Measurements from ENCODE around the gene APBB1IP. TPM values are rescaled to one million over a fixed set of nuclear protein-coding genes. Genes with fewer than 3 reads are reported as not detected.

The APBB1IP gene
- total RNA-seq, 2 donors from 2014 or later = 73.9 to 77.1 TPM

DNA sequence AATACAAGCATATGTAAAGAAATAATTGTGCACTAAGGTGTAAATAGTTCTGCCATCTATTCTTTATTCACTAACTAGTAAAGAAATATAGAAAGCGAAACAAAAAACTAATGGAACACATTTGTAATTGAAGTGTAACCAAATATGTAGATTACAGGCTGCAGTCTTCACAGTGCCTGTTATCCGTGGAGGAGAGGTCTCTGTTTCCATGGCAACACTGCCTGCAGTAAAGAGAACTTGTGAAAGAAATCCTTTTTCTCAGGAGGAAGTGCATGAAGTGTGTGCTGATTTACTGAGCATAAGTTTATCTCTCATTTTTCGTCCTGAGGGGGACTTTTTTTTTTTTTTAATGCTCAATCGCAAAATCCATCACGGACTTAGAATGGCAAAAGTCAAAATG, 102.5 kb downstream of the APBB1IP start:
- Mint-ChIP-seq H3K36me3 (ENCODE audit: low read depth) (peaks cover 8% of the 10 kb centered on the region), H3K27me3 (no peaks in the 10 kb centered on the region), H3K4me3 (no peak overlapping the region), H3K4me1 (peaks cover 10% of the 10 kb centered on the region), H3K27ac (peak overlapping the region; percentile 68)
- no peak for DNase-seq
- no peak for ATAC-seq
- no peaks in the 10 kb centered on the region for H3K9me3 ChIP-seq (ENCODE audit: control insufficient read depth, low read length, poor library complexity, severe bottlenecking)

- Mint-ChIP-seq H3K36me3 (ENCODE audit: low read depth) (peaks cover 6% of the 10 kb centered on the region), H3K27ac (peak overlapping the region; percentile 77), H3K27me3 (no peaks in the 10 kb centered on the region), H3K4me3 (no peak overlapping the region), H3K4me1 (peaks cover 11% of the 10 kb centered on the region)
- no peak for DNase-seq
- peaks cover 5% of the 10 kb centered on the region for H3K9me3 ChIP-seq (ENCODE audit: control insufficient read depth, low read length, poor library complexity, severe bottlenecking)
- no peak for ATAC-seq
Observed at GRCh38 chr10:26543567-26544306, 105.6 kb downstream of the APBB1IP start.

- Mint-ChIP-seq H3K36me3 (ENCODE audit: low read depth) (peaks cover 5% of the 10 kb centered on the region), H3K4me1 (peaks cover 11% of the 10 kb centered on the region), H3K27me3 (no peaks in the 10 kb centered on the region), H3K4me3 (no peak overlapping the region), H3K27ac (no peak overlapping the region)
- DNase-seq (no peak), ATAC-seq (no peak)
- H3K9me3 ChIP-seq (ENCODE audit: control insufficient read depth, low read length, poor library complexity, severe bottlenecking) = peaks cover 10% of the 10 kb centered on the region
Observed at GRCh38 chr10:26544932-26545331, 106.8 kb downstream of the APBB1IP start.

DNA sequence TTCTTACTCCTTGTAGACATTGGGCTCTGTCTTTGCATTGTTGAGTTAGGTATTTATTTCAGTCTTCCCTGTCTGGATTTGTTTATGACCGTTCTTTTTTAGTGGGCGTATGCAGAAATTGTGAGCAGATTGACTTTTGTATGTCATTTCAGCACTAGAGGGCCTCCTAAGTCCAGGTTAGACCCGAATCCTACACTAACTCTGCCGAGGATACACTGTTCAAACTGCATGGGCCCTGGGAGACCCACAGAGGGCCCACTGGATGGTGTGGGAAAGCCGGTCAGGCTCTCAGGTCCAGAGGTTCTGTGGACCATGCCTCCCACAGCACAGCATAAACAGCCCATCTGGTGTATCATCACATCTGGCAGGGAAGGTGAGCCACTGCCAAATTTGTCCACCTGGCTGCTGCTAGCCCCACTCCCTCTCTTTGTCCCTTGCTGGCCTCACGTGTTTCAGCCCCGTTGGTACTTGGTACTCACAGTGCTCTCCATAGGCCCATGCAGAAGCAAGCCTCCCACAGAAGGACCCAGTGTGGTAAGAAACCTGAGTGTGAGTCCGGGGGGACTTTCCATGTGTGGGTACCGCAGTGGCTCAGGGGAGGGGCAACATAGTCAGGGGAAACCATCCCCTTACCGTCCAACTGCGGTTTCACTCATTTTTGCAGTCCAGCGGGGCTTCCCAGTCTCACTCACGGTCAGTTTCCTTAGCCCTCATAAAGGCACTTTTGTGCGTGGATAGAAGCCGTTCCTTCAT, 112.8 kb downstream of the APBB1IP start:
- Mint-ChIP-seq H3K4me3 (no peak overlapping the region), H3K4me1 (peaks cover 17% of the 10 kb centered on the region), H3K27me3 (no peaks in the 10 kb centered on the region), H3K36me3 (ENCODE audit: low read depth) (peaks cover 20% of the 10 kb centered on the region), H3K27ac (peak overlapping the region; percentile 27)
- peaks cover 10% of the 10 kb centered on the region for H3K9me3 ChIP-seq (ENCODE audit: control insufficient read depth, low read length, poor library complexity, severe bottlenecking)
- no peak for ATAC-seq
- DNase-seq = no peak

- ATAC-seq = no peak
- no peak overlapping the region for H3K4me3 Mint-ChIP-seq
- H3K36me3 Mint-ChIP-seq (ENCODE audit: low read depth) = peaks cover 18% of the 10 kb centered on the region
- H3K27me3 Mint-ChIP-seq = no peaks in the 10 kb centered on the region
- peaks cover 2% of the 10 kb centered on the region for H3K9me3 ChIP-seq (ENCODE audit: control insufficient read depth, low read length, poor library complexity, severe bottlenecking)
- peaks cover 17% of the 10 kb centered on the region for H3K4me1 Mint-ChIP-seq
- peak overlapping the region; percentile 91 for H3K27ac Mint-ChIP-seq
- DNase-seq = no peak
Observed at GRCh38 chr10:26554246-26554645, 116.1 kb downstream of the APBB1IP start.

GRCh38 chr10:26555719-26556368, 117.7 kb downstream of the APBB1IP start:
- Mint-ChIP-seq H3K4me3 (peak overlapping the region; percentile 39), H3K4me1 (peaks cover 17% of the 10 kb centered on the region), H3K36me3 (ENCODE audit: low read depth) (peaks cover 14% of the 10 kb centered on the region), H3K27ac (peak overlapping the region; percentile 91), H3K27me3 (no peaks in the 10 kb centered on the region)
- no peak for ATAC-seq
- no peak for DNase-seq
- no peaks in the 10 kb centered on the region for H3K9me3 ChIP-seq (ENCODE audit: control insufficient read depth, low read length, poor library complexity, severe bottlenecking)

- Mint-ChIP-seq H3K4me1 (peaks cover 19% of the 10 kb centered on the region), H3K4me3 (no peak overlapping the region), H3K27me3 (no peaks in the 10 kb centered on the region), H3K27ac (peak overlapping the region; percentile 67), H3K36me3 (ENCODE audit: low read depth) (peaks cover 13% of the 10 kb centered on the region)
- DNase-seq (no peak), ATAC-seq (no peak)
- no peaks in the 10 kb centered on the region for H3K9me3 ChIP-seq (ENCODE audit: control insufficient read depth, low read length, poor library complexity, severe bottlenecking)
Observed at GRCh38 chr10:26556748-26557640, 118.9 kb downstream of the APBB1IP start.

- no peak for DNase-seq
- no peak for ATAC-seq
- H3K4me3 Mint-ChIP-seq = no peak overlapping the region
- no peaks in the 10 kb centered on the region for H3K9me3 ChIP-seq (ENCODE audit: control insufficient read depth, low read length, poor library complexity, severe bottlenecking)
- peaks cover 16% of the 10 kb centered on the region for H3K36me3 Mint-ChIP-seq (ENCODE audit: low read depth)
- H3K27ac Mint-ChIP-seq = peak overlapping the region; percentile 67
- H3K27me3 Mint-ChIP-seq = no peaks in the 10 kb centered on the region
- H3K4me1 Mint-ChIP-seq = peaks cover 20% of the 10 kb centered on the region
Observed at GRCh38 chr10:26557641-26558014, 119.5 kb downstream of the APBB1IP start.

GRCh38 chr10:26566525-26567350, 128.6 kb downstream of the APBB1IP start:
- DNase-seq = no peak
- H3K36me3 Mint-ChIP-seq (ENCODE audit: low read depth) = peaks cover 15% of the 10 kb centered on the region
- H3K4me3 Mint-ChIP-seq = no peak overlapping the region
- ATAC-seq = no peak
- H3K4me1 Mint-ChIP-seq = peaks cover 2% of the 10 kb centered on the region
- H3K27me3 Mint-ChIP-seq = no peaks in the 10 kb centered on the region
- no peaks in the 10 kb centered on the region for H3K9me3 ChIP-seq (ENCODE audit: control insufficient read depth, low read length, poor library complexity, severe bottlenecking)
- no peak overlapping the region for H3K27ac Mint-ChIP-seq

DNA sequence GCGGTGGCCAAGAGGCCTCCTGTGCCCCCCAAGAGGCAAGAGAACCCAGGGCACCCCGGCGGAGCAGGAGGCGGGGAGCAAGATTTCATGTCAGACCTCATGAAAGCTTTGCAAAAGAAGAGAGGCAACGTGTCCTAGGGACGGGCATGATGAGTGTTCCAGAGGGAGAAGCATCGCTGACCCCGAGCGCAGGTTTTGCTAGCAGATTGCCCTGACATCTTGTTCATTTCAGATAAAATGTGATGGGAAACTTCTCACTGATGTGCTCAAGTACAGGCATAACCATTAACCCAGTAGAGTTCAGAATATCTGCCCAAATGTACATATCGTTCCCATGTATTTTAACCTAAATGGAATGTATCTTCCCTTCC, 129.2 kb downstream of the APBB1IP start:
- H3K9me3 ChIP-seq (ENCODE audit: control insufficient read depth, low read length, poor library complexity, severe bottlenecking) = no peaks in the 10 kb centered on the region
- ATAC-seq = no peak
- Mint-ChIP-seq H3K27ac (no peak overlapping the region), H3K27me3 (no peaks in the 10 kb centered on the region), H3K4me1 (no peaks in the 10 kb centered on the region), H3K36me3 (ENCODE audit: low read depth) (peaks cover 11% of the 10 kb centered on the region), H3K4me3 (no peak overlapping the region)
- DNase-seq = no peak

DNA sequence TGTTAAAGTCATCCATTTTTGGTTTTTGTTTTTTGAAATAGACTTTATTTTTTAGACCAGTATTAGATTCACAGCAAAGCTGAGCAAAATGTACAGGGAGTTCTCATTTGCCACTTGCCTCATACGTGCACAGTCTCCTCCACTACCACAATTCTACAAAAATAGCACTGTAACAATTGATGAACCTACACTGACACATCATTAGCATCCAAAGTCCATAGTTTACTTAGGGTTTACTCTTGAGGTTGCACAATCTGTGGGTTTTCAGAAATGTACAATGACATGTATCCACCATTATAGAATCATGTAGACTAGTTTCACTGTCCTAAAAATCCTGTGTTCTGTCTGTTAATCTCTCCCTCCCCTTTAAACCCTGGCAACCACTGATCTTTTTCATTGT, 133.5 kb downstream of the APBB1IP start:
- Mint-ChIP-seq H3K36me3 (ENCODE audit: low read depth) (peaks cover 11% of the 10 kb centered on the region), H3K27ac (no peak overlapping the region), H3K4me3 (no peak overlapping the region), H3K27me3 (no peaks in the 10 kb centered on the region), H3K4me1 (no peaks in the 10 kb centered on the region)
- DNase-seq (no peak), ATAC-seq (no peak)
- no peaks in the 10 kb centered on the region for H3K9me3 ChIP-seq (ENCODE audit: control insufficient read depth, low read length, poor library complexity, severe bottlenecking)

DNA sequence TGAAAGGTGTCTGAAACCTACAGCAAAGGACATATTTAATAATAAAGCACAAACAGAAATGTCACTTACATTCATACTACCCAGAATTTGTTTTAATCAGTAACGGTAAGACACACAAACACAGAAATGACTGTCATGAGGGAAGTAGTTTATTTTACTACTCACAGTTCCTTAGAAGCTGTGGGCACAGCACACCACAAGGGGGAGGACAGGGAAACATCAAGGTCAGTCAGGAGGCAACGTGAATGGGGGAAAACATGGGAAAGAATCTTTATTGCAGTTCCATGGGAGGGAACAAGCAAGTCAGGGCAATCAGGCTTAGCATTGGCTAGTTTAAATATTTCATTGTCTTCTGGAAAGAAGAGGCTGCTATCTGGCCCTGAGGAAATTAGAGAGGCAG, 135.5 kb downstream of the APBB1IP start:
- Mint-ChIP-seq H3K4me3 (no peak overlapping the region), H3K36me3 (ENCODE audit: low read depth) (peaks cover 11% of the 10 kb centered on the region), H3K27ac (no peak overlapping the region), H3K27me3 (no peaks in the 10 kb centered on the region), H3K4me1 (no peaks in the 10 kb centered on the region)
- DNase-seq = no peak
- H3K9me3 ChIP-seq (ENCODE audit: control insufficient read depth, low read length, poor library complexity, severe bottlenecking) = no peaks in the 10 kb centered on the region
- ATAC-seq = no peak
